H1 (cell line): ENCODE results near the gene SSTR1. TPM values are rescaled to one million over a fixed set of nuclear protein-coding genes. Genes with fewer than 3 reads are reported as not detected.

ENCODE experiments used
- ATF2 ChIP-seq: IDR thresholded peaks from 2 replicates; pipeline ENCODE4 v1.6.1; 2012; ENCODE audit warnings: low read length, inconsistent platforms
- ATF3 ChIP-seq: IDR thresholded peaks from 2 replicates; pipeline ENCODE4 v1.6.1; 2011; ENCODE audit warnings: low read depth, mild to moderate bottlenecking, low read length; ENCODE audit not compliant: insufficient read depth
- BACH1 ChIP-seq: IDR thresholded peaks from 2 replicates; pipeline ENCODE4 v1.6.1; 2012; ENCODE audit warnings: low read length, improper control_type of control experiment
- CREB1 ChIP-seq: IDR thresholded peaks from 2 replicates; pipeline ENCODE4 v1.6.1; 2012; ENCODE audit warnings: inconsistent platforms
- CTBP2 ChIP-seq: IDR thresholded peaks from 2 replicates; pipeline ENCODE4 v1.7.0; 2011; ENCODE audit warnings: borderline replicate concordance, mild to moderate bottlenecking, moderate library complexity, mixed read lengths, low read length; ENCODE audit not compliant: insufficient read depth, insufficient read length
- EGR1 ChIP-seq: IDR thresholded peaks from 2 replicates; pipeline ENCODE4 v1.6.1; 2011; ENCODE audit warnings: low read depth, low read length, borderline replicate concordance
- MAX ChIP-seq: IDR thresholded peaks from 2 replicates; pipeline ENCODE4 v1.6.1; 2012; ENCODE audit warnings: inconsistent platforms
- NANOG ChIP-seq: IDR thresholded peaks from 2 replicates; pipeline ENCODE4 v1.6.1; 2011; ENCODE audit warnings: low read length, low read depth, mild to moderate bottlenecking, inconsistent platforms; ENCODE audit not compliant: insufficient read depth, poor library complexity, severe bottlenecking
- POLR2A ChIP-seq, 2 experiments: IDR thresholded peaks; 1 replicate in 1 of 2; 2 replicates in 1 of 2; pipeline ENCODE4 v1.6.1; 2011; ENCODE audit warnings: low read depth in 2 of 2, low read length in 2 of 2, mild to moderate bottlenecking in 2 of 2; ENCODE audit errors: control extremely low read depth in 1 of 2
- POLR2AphosphoS5 ChIP-seq: IDR thresholded peaks from 2 replicates; pipeline ENCODE4 v1.6.1; 2011; ENCODE audit warnings: low read depth, low read length
- SIRT6 ChIP-seq: IDR thresholded peaks from one replicate; pipeline ENCODE4 v1.7.1; 2012; ENCODE audit warnings: low read length, inconsistent platforms
- SP2 ChIP-seq: IDR thresholded peaks from 2 replicates; pipeline ENCODE4 v1.6.1; 2012; ENCODE audit warnings: mild to moderate bottlenecking, low read length, inconsistent platforms
- YY1 ChIP-seq: IDR thresholded peaks from 2 replicates; pipeline ENCODE4 v1.6.1; 2011; ENCODE audit warnings: low read depth, mild to moderate bottlenecking, low read length
- polyA plus RNA-seq, 7 experiments: library from polyadenylated mRNA; depleted of rRNA in 3 of 7; stranded (reverse) in 5 of 7; unstranded in 2 of 7; fragments of >200 nt in 5 of 7; fragments of 200-250 nt in 2 of 7; gene quantifications; 1 replicate in 5 of 7; 2 replicates in 1 of 7; 4 replicates in 1 of 7; pipeline versions ENCODE4 v1.2.1 to v1.2.3, GENCODE V29; 2011 to 2013; ENCODE audit warnings: missing spikeins in 2 of 7, mixed read lengths in 2 of 7
- total RNA-seq: library from RNA; stranded (reverse); fragmentation: NEBNext Ultra II Directional; extraction: Animal tissue kit (Norgen Biotek cat#: 25700); gene quantifications from 2 replicates; pipeline ENCODE4 v1.2.1, GENCODE V29; 2021

SSTR1 gene
- total and polyA plus RNA-seq, 2 of the 8 experiments (the other 6 are each of a cell fraction or from before 2014, with no cell fraction given) = 0.82 to 0.93 TPM

GRCh38 chr14:38202444-38203191 is 5.1 kb upstream of the SSTR1 start (continued):
- TF ChIP-seq POLR2AphosphoS5 (peak; percentile 100), NANOG (no peak), POLR2A (IDR thresholded peaks at IDR 0.05; ENCODE audit: control extremely low read depth in 1 of 2, low read depth in 2 of 2, low read length in 2 of 2) (peak; percentile 94), EGR1 (peak; percentile 28; the same call in 1 of the 2 replicates), BACH1 (no peak), SP2 (no peak), YY1 (peak; percentile 45; the same call in 1 of the 2 replicates), SIRT6 (peak; percentile 90), CTBP2 (no peak), MAX (peak; percentile 28; the same call in 1 of the 2 replicates), CREB1 (peak; percentile 11; the same call in 1 of the 2 replicates), ATF2 (peak; percentile 43), ATF3 (no peak)
- TF ChIP-seq, all 59 proteins: peak for 15
